Measurements from ENCODE around the gene GNB1.

- TF ChIP-seq CTCF (conservative IDR thresholded peaks at IDR 0.05; ENCODE audit: low read depth, low read length) (no peak), EZH2 (IDR thresholded peaks at IDR 0.05; ENCODE audit: borderline replicate concordance, low read depth, low read length, poor library complexity, severe bottlenecking) (no peak)
Observed at GRCh38 chr1:1937549-1938275, 46.8 kb upstream of the GNB1 start.
